ENCODE data around the gene RNF10.
"Not testable (repeated sequence)": the region's sequence is repeated elsewhere in the genome, so short reads cannot be mapped to it uniquely, and the experiment has no call there.

The RNF10 gene

DNA sequence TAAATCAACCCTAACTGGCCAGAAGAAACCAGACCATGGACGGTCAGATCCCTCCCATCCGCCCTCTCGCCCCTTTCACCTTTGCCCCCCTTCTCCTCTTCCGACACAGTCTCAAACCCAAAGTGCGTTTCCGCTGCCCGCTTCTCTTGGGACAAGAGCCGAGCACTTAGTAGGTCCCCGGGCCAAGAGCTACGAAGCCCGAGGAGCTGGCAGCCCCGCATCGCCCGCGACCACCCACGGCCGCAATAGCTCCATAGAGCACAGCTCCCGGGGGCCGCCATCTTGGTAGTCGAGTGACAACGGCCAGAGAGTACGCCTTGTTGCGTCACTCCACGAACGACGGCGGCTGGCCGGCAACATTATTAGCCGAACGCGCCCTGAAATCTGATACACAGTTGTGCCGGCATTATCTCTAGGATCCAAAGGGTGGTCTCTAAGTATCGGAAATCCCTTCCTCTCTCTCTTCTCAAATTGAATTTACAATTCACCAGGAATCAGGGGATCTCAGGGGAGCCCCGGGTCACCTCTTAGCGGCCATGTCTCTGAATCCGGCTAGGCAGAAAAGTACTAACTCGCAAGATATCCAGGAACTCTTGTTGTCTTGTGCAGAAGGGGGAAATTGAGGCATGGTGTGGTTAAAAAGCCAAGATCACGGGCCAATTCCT is 5.2 kb upstream of the RNF10 start, which contains the start of gene COQ5:
COQ5 (minus strand) TSS at position 298 of the 665 bp plus-strand sequence; CDS start at position 281, 17 bp downstream.
- peak; percentile 67 to 71 for DNase-seq (ENCODE audit: low read depth in 2 of 2)

DNA sequence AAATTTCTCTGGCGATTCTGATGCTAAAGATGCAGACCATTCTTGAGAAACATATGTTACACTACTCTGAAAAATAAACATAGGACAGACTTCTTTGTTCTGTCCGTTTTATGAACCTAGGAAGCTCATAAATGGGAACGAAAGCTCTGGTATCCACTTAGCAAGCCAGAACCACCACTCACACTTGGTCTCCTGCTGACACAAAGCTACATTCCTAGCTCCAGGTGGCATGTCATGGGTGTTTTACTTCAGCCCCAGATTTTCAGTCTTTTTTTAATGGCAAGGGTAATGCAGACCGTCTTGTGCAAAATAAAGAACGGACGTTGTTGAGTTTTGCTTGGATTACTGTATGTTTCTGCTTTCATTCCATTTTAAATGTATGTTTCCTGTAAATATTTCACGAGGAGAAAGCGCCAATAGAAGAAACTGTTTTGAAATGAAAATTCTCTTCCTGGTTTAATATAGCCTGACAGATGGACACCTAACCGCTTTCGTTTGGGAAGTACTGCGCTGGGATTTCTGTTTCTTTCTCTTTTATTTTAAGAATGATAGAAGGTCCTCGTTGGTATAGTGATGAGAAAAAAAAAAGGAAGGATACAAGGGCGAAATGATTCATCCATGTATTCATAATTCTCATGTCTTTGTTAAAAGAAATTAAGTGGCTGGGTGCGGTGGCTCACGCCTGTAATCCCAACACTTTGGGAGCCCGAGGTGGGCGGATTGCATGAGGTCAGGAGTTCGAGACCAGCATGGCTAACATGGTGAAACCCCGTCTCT is 4.3 kb upstream of the RNF10 start:
- no peak for DNase-seq (ENCODE audit: low read depth in 2 of 2)

DNA sequence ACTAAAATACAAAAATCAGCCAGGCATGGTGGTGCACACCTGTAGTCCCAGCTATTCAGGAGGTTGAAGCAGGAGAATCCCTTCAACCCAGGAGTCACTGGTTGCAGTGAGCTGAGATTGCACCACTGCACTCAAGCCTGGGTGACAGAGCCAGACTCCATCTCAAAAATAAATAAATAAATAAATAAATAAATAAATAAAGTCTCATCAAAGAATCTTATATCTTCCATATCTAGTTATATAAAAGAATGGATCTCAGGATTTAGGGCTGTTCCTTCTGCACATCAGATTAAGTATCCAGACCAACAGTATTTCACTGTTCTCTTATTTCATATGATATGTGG is 3.8 kb upstream of the RNF10 start:
- not testable (repeated sequence) for DNase-seq (ENCODE audit: low read depth in 2 of 2)

DNA sequence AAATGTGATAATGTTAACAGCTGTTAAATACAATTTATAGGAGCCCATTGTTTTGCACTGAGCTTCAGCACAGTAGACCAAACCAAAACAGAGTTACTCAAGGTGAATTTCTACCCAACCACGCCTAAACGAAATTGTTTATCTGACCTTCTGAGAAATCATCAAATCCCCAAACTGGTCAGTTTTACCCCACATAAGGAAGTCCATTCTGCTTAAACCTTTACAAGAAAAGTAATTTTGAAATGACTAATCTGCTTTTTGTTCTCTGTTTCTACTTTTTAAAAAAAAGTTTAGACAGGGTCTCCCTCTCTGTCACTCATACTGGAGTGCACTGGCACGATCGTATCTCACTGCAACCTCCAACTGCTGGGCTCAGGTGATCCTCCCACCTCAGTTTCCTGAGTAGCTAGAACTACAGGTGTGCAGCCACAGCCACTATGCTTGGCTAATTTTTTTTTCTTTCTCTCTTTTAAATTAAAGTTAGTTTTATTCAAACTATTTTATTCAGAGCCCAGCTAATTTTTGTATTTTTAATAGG is 1.4 kb upstream of the RNF10 start:
- DNase-seq (ENCODE audit: low read depth in 2 of 2): no peak

DNA sequence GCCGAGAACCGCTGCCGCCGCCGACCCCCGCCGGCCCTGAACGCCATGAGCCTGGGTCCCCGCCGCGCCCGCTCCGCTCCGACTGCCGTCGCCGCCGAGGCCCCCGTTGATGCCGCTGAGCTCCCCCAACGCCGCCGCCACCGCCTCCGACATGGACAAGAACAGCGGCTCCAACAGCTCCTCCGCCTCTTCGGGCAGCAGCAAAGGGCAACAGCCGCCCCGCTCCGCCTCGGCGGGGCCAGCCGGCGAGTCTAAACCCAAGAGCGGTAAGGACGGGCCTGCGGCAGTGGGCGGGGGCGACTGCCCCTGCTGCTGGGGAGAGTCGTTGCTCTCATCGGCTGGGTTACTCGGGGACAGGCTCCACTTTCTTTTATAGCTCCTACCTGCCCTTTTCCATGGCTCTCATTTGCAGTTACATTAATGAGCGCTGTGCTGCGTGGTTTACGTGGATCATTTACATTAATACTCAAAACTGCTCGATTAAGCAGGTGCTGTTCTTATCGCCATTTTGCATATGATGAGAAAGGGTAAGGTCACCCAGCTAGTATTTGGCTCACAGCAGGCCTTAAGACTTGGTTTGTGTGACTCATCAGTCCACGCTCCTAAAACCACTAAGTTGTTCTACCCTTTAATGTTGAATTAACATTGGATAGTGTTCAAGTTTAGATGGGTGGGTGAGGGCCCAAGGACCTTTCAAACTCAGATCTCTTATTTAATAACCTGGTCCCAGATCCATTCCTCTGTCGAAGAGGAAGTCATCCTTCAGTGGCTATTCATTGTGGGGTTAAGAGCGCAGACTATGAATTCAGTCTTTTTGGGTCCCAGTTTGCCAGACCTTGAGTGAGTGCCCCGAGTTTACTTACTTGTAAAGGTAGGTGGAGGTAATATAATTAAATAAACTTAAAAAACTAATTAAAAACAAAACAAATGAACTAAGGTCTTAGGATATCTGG is 823 bp downstream of the RNF10 start:
- peak in 1 of 2 donors; percentile 8 for DNase-seq (ENCODE audit: low read depth in 2 of 2)

DNA sequence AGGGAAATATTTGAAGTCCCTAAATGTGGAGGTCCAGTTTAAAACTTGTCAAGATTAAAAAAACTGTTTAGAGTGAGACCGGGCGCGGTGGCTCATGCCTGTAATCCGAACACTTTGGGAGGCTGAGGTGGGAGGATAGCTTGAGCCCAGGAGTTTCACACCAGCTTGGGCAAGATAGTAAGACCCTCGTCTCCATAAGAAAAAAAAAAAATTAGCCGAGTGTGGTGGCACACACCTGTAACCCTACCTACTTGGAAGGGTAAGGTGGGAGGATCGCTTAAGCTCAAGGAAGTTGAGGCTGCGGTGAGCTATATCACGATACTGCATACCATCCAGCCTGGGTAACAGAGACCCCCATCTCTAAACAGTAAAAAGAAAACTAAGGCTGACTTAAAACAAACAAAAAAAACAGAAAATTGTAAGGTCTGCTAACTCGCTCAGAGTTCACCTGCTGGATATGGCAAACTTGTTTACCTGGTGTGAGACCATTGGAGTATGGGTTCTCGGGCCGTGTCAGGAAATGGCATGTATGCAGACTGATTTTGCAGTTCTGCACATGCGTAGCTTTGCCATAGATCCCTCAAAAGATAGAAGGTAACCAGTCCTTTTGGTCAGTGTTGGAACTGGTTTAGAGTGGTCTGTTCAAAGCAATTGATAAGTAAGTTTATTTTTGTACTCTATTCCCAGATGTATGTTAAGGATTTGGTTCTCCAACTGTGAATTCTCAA is 2.1 kb downstream of the RNF10 start:
- no peak for DNase-seq (ENCODE audit: low read depth in 2 of 2)

DNA sequence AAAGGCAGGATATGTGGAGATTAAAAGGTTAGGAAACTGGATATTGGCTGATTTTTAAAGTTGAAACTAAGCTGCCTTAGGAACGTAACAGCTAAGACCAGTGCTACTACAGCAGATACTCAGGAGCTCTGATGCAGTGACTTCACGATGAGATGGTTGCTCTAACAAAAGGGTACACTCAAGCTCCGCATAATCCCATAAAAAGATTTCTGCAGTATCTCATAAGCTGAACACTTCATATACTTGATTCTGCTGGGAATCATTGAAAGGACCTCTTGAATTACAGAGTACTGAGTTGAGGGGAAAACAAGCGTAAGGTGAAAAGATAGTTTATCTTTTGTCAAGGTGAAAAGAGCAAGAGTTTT is 3.7 kb downstream of the RNF10 start:
- no peak for DNase-seq (ENCODE audit: low read depth in 2 of 2)

DNA sequence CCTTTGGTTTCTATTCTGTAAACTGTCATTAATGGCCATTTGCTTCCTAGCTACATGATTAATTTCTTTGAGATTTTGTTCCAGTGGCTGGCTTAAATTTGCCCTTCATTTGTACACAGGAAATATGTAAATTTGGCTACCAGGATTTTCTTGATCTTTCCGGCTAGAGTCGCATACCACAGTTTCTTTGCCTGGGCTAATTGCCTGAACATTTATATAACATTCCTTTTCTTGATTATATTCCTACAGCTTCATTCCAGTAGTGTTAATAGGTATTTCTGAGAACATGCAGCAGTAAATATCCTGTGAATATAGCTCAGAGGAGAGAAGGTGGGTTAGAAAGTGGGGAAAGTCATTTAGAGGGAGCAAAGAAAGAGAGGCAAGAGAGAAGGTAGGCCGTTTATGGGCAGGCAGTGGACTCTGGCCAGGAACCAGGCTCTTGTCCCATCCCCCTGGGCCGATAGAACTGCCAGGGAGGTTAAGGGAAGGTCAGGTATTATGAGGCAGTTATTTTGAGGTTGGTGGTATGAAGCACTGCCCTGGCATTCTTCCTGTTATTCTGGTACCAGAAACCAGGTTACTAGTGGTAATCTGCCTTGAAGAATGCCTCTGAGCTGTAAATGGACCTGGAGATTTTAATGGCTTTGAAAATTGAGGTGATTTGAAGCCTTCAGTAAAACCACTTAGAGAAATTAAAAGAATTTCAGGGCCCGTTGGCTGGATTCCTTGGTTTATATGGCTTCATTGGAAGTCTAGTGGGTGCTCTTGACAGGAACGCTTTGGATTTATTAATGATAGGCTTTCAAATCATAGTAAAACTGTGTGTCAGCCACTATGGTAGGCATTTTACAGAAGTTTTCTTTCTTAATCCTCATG is 4.4 kb downstream of the RNF10 start:
- DNase-seq (ENCODE audit: low read depth in 2 of 2): no peak

DNA sequence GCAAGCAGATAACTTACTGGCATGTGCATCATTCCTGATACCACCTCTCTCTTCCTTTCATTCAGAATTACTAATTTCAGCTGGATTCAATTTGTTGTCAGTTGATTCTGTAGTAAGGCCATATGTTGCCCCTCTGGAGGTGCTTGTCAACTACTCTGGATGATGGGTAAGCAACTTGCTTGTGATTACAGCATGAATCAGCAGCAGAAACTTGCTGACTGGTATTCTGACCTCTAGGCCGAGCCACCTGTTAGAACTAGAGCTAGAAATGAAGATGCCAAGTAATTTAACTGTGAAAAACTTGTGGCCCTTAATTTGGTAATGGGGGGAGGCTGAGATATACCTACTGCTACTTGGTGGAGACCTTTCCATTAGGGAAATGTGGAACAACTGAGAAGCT is 5.1 kb downstream of the RNF10 start:
- DNase-seq (ENCODE audit: low read depth in 2 of 2): no peak

DNA sequence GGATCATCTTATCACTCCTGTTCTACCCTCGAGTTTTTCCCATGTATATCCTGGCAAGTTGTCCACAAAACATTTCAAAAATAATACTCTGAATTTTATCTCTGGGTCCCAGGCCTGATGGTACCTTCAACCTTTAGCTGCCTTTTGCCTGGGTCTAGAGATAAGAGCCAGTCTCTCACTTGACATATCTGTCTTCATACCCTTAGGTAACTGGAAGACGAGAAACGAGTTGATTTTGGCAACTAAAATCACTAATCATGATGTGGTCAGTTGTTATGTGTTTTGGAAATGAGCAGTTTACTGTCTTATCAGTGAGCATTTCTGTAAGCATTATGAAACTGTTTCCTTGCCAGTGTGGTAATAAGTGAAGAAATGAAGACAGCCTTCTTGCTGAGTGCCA is 6.3 kb downstream of the RNF10 start:
- DNase-seq (ENCODE audit: low read depth in 2 of 2): no peak

DNA sequence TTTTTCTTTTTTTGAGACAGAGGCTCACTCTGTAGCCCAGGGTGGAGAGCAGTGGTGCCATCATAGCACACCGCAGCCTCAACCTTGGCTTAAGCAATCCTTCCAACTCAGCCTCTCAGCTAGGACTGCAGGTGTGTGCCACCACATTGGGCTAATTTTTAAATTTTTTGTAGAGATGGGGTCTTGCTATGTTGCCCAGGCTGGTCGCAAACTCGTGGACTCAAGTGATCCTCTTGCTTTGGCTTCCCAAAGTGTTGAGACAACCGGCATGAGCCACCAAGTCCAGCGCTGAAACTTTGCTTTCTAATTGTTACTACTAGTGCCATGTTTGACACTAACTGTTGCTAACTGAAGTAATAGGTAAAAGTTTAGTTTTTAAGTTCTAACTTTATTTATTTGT is 8.0 kb downstream of the RNF10 start:
- no peak for DNase-seq (ENCODE audit: low read depth in 2 of 2)

DNA sequence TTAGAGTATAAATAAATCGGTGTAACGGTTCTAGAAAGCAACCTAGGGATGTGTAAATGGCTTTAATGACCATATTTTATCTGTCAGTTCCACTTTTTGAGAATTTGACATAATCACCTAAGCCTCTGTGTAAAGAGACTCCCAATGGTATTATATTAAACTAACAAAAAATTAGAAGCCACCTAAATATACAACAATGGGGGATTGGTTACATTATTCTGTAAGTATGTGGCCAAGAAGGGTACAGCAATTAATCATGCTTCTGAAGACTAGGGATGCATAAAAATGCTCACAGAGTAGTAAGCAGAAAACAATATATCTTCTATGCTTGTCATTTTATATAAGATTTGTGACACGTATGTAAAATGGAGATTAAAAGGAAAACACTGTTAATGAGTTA is 10.5 kb downstream of the RNF10 start:
- DNase-seq (ENCODE audit: low read depth in 2 of 2): no peak

DNA sequence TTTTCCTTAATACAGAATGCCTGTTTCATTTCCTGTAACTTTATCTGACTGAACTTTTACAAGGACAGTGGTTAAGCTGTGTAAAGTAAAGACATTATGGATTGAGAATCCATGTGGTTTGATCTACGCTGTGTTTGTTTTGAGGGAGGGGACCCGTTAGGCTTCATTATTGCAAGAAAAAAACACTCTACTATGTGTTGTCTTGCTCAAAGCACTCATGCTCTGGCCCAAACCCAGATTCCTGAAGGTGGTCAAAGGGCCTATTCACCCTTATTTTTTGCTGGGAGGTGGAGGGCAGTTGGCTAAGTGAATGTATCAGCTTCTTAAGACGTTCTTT is 11.9 kb downstream of the RNF10 start:
- no peak for DNase-seq (ENCODE audit: low read depth in 2 of 2)

DNA sequence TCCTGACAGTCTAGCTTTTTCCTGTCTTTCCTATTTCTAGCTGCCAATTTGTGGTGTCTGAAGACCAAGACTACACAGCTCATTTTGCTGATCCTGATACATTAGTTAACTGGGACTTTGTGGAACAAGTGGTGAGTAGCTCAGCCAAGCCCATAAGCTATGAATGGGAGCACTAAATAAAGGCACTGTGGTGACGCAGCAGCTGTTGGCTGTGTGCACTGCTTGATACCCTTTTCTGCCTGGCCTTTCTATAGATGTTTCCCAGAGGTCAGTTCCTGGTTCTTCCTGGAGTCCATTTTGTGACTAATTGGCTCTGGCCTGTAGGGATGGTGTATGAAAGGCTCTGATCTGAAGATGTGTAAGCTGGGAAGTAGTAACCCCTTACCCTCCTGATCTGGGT is 20.5 kb downstream of the RNF10 start:
- no peak for DNase-seq (ENCODE audit: low read depth in 2 of 2)

DNA sequence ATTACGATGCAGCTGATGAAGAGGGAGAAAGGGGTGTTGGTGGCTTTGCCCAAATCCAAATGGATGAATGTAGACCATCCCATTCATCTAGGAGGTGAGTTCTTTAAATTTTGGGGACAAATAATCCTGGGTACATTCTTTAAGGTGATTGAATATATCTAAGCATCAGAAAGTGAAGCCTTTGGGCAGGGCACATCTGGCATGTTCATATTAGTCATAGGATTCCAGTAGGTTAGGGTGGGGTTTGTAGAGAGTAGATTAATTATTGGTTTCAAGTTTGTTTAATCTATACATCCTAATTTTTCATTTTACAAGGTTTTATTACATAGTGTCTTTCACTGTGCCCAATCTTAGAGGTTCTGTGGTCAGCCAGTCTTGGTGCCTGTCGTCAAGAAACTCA is 23.4 kb downstream of the RNF10 start:
- no peak for DNase-seq (ENCODE audit: low read depth in 2 of 2)

DNA sequence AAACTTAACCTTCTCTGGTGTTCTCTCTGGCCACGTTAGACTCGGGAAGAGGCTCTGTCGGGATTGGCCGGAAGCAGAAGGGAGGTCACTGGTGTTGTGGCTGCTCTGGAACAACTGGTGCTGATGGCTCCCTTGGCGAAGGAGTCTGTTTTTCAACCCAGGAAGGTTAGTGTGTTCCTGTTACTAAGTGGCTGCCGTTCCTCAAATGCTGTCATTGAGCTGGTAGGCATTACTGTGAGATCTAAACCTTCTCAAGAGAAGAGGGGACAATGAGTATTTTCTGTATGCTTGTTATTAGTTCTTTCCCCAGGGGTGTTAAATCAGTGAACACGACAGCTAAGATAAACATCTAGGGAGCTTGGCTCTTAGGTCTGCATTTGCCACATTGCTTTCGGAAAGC is 28.8 kb downstream of the RNF10 start:
- no peak for DNase-seq (ENCODE audit: low read depth in 2 of 2)

DNA sequence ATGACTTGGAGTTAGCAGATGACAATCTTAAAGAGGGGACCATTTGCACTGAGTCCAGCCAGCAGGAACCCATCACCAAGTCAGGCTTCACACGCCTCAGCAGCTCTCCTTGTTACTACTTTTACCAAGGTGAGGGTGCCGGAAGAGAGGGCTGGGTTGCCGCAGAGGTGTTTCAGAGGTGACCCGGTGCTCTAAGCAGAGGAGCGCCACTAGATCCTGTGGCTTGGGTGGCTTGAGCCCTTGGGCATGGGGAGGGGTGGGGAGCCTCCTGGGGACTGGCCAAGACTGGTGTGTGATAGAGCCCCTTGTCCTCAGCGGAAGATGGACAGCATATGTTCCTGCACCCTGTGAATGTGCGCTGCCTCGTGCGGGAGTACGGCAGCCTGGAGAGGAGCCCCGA is 29.3 kb downstream of the RNF10 start:
- no peak for DNase-seq (ENCODE audit: low read depth in 2 of 2)

DNA sequence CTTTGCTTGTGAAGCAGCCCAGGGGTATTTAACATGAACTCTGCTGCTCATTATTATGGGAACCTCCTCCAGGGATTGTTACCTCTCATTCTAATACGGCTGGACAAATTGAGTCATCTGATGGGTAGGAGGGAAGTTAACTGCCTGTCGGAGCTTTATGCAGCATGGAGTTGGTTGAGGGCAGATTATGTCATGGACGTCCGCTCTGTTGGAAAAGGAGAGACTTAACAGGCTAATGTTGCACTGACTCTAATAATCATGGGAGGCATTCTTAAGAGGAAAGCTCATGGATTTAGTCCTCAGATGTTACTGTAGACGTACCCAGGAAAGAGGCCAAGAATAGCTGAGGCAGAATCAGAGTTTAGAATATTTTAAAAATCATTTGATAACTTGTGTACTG is 37.1 kb downstream of the RNF10 start:
- no peak for DNase-seq (ENCODE audit: low read depth in 2 of 2)

DNA sequence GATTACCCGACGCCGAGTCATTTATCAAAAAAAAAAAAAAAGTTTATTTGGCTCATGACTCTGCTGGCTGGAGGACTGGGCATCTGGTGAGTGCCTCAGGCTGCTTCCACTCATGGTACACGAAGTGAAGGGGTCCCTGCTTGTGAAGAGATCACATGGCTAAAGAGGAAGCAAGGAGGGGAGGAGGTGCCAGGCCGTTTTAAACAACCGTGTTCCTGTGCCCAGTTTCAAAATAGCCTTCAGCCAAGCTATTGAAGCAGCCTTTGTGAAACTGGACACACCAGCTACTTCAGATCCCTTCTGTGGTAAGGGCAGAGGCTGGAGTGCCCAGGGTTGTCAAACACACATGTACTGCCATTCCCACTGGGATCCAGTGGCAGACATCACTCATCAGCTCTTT is 39.4 kb downstream of the RNF10 start:
- DNase-seq (ENCODE audit: low read depth in 2 of 2): no peak

DNA sequence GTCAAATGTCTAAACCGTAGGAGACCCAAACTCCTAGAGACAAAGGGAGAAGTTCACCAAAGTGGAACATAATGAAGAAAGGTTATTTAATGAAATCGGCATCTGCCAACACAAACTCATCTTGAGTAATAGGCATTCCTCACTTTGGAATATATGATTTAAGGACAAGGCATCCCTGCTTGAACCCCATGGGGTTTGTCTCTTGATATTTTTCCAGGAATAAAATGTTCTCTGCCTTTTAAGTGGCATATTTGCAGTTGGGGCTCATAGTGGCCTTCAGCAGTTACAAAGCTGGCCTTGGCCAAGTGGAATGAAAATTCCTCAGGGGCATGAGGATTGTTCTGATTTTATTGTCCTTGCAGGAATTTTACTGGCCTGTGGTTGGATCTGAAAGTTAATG is 40.0 kb downstream of the RNF10 start:
- no peak for DNase-seq (ENCODE audit: low read depth in 2 of 2)

DNA sequence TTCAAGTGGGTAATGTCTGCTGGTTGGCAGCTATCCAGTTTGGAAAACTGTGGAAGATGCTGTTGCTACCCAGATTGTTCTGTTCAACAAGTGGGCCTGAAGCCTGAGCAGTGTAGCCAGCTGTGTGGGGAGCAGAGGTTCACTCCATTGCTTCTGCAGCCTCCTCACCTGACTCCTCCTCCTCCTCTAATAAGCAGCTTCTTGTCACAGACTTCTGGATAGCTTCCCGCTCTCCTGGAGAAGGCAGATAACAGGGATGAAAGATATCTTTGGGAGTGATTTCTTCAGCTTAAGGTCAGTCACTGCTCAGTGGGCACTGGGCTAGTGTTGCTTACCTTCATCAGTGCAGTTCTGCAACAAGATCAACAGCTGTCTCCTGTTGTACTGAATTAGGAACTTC is 45.0 kb downstream of the RNF10 start:
- no peak for DNase-seq (ENCODE audit: low read depth in 2 of 2)
